HG03066 (cell line): ENCODE data around the gene SUMO2.
"Not testable (repeated sequence)": the region's sequence is repeated elsewhere in the genome, so short reads cannot be mapped to it uniquely, and the experiment has no call there.

ENCODE experiments used
- ATAC-seq: cut with Tn5 transposase; IDR thresholded peaks from one replicate; pipeline ENCODE4 v1.9.1; 2021; ENCODE audit warnings: low read depth; ENCODE audit not compliant: unreplicated experiment

Gene SUMO2

DNA sequence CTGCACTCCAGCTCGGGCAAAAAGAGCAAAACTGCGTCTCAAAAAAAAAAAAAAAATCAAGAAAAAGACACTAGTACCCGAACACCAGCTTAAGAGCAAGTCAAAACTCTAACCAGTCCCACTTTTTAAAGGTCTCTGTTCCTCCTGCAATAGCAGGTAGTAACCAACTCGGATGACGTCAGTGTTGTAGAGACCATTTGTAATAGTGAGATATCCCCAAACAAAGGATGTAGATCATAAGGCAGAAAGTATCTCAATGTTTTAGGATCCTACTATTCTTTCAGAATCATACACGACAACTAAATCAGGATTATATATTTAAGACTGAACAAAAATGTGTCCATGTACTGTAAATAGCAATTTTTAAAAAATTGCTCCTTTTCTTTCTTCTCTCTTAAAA is 30.8 kb downstream of the SUMO2 start:
- no peak for ATAC-seq

DNA sequence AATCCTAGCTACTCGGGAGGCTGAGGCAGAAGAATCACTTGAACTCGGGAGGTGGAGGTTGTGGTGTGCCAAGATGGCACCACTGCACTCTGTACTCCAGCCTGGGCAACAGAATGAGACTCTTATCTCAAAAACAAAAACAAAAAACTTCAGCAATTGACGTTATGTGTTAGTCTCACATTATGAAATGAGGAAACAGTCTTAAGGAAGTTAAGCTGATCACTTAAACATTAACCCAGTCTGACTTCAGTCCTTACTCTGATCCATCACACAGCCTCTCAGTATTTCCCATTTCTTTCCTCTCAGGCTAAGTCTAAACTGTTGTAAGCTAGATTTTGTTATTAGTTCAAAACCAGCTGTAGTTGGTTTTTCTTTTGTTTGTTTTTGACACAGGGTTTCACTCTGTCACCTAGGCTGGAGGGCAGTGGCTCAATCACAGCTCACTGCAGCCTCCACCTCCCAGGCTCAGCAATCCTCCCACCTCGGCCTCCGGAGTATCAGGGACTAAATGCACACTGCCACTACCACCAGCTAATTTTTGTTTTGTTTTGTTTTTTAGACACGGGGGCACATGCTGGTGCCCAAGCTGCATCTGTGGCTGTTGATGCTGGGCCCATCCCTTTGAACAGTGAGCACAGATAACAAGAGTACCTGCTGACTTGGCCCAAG is 34.7 kb downstream of the SUMO2 start:
- ATAC-seq: no peak

GRCh38 chr17:75146592-75146991 is 36.2 kb downstream of the SUMO2 start:
- ATAC-seq: no peak

DNA sequence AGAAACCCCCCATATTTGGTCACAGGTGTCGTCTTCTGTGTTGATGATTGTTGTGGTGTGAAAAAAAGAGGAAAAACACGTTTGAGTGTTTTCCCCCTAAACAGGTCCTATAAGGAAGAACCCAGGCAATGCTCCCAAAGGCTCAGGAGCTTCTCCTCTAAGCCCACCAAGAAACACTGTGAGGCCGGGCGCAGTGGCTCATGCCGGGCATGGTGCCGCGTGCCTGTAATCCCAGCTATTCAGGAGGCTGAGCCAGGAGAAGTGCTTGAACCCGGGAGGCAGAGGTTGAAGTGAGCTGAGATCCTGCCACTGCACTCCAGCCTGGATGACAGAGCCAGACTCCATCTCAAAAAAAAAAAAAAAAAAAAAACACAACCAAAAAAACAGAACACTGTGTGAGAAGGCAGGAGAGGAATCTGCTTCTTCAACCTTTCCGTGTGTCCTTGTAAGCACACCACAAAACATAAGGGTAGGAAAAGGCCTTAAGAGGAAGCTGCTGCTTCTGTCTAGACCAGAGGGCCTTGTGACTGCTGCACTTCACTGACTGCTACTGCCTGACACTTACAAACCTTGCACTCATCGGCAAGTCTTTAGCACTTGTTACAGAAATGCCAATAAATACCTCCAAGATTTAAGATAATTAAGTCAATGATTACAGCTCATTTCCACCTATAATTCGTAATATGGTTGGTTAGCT is 37.8 kb downstream of the SUMO2 start:
- ATAC-seq: no peak

GRCh38 chr17:75142236-75142971 is 40.4 kb downstream of the SUMO2 start:
- no peak for ATAC-seq

- ATAC-seq: no peak
Observed at GRCh38 chr17:75138519-75138918, 44.2 kb downstream of the SUMO2 start.

DNA sequence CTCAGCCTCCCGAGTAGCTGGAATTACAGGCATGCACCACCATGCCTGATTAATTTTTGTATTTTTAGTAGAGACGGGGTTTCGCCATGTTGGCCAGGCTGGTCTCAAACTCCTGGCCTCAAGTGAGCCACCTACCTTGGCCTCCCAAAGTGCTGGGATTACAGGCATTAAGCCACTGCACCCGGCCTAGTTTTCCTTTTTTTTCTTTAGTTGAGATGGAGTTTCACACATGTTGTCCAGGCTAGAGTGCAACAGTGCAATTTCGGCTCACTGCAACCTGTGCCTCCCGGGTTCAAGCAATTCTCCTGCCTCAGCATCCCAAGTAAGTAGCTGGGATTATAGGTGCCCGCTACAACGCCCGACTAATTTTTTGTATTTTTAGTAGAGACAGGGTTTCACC is 45.0 kb downstream of the SUMO2 start:
- ATAC-seq: not testable (repeated sequence)

- no peak for ATAC-seq
Observed at GRCh38 chr17:75135946-75136345, 46.8 kb downstream of the SUMO2 start.

DNA sequence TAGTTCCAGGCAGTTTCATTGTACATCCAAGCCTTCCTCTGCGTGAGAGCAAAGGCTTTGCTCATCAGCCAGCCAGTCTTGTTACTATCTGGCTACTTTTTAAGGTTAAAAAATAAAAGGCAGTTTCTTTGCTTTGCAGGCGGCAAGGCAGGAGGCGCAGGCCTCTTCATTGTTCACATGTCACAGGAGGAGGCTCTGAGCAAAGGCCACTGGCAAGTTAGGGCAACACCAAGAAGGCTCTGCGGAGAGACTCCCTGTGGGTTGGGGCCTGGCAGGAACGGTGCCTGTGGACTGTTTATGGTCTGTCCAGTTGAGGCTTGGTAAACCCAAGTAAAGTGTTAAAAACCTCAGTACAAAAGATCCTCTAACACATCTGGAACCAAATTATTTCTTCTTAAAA is 47.3 kb downstream of the SUMO2 start:
- no peak for ATAC-seq

- ATAC-seq: not testable (repeated sequence)
Observed at GRCh38 chr17:75133607-75134347, 49.0 kb downstream of the SUMO2 start.

GRCh38 chr17:75133001-75133400 is 49.8 kb downstream of the SUMO2 start:
- ATAC-seq: no peak

DNA sequence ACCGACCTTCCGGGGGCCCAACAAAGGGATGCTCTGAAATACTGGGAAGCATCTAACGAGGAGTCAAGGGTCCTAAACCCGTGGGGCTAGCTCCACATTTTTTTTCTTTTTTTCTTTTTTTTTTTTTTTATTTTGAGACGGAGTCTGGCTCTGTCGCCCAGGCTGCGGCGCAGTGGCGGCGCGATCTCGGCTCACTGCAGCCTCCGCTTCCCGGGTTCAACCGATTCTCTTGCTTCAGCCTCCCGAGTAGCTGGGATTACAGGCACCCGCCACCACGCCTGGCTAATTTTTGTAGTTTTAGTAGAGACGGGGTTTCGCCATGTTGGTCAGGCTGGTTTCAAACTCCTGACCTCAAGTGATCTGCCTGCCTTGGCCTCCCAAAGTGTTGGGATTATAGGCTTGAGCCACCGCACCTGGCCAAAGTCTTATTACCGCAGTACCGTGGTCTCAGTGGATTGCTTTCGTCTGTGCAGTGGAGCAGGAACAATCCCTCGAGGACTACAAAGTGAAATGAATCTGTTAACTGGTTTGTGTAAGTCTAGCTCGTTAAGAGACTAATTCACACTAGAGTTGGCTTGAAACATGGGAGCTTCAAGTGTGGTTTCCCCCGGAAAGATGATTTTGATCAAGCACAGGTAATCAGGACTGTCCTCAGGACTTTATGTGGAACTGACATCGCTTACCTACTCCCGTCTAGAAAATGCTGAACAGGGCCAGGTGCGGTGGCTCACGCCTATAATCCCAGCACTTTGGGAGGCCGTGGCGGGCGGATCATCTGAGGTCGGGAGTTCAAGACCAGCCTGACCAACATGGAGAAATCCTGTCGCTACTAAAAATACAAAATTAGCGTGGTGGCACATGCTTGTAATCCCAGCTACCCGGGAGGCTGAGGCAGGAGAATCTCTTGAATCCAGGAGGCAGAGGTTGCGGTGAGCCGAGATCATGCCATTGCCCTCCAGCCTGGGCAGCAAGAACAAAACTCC is 50.5 kb downstream of the SUMO2 start:
- not testable (repeated sequence) for ATAC-seq

DNA sequence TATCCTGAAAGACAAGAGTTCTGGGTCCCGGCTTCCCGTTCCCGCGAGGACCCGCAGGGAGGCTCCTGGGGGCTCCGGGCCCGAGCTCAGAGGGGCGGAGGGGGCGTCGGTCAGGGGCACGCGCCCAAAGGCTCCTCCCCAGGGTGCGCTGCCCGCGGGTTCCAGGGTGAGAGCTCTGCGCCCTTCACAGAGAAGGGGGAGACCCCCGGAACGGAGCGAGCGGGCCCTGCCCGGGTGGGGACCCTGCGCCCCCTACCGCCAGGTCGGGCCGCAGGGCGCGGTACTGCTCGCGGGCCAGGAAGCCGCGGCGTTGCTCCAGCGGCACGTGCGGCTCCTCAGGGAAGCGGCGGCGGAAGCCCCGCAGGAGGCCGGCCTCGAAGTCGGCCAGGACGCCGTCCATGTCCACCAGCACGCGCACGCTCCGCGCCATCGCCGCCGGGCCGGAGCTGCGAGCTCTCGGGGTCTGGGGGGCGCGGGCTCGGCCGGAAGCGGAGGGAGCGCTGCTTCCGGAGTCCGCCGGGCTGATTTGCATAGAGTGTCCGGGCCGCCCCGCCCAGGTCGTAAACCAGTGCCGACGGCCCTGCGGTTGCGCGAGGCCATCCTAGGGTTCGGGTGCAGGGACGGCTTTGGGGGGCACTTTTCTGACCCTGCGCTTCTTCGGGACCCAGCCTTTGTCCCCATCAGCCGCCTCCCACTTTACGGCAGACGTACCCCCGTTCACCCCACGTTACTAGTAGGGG is 51.3 kb downstream of the SUMO2 start, which contains the start of gene NT5C:
TSS of gene NT5C (minus strand) at position 465 of the 740 bp plus-strand sequence. CDS start at position 430, 35 bp downstream.
- peak; percentile 87 for ATAC-seq

DNA sequence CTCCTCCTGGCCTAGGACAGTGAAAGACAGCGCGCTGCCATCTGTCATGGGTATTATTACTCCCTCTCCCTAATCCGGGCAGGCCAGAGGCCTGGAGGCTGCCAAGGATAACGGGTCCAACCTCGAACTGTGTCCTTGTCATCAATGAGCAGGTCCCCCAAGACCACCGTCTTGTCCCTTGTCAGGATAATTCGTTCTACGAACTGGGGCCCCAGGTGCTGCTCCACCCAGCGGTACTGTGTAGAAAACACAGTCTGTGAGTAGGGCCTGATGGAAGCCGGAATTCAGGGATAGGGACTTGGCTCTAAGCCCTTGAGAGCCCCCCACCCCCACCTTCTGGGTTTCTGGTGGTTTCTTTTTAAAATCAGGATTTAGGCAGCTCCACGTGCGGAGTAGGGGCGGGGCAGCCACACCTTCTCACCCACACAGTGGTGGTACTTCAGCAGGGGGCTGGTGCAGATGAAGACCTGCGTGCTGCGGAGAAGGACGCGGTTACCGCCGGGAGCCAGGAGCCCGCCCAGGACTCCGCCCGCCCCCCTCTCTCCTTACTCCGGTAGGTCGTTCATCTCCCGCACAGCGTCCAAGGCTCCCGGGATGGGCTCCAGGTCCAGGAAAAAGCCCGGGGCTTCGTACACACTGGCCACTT is 52.0 kb downstream of the SUMO2 start:
- no peak for ATAC-seq

GRCh38 chr17:75130059-75130631 is 52.6 kb downstream of the SUMO2 start:
- ATAC-seq: no peak

- no peak for ATAC-seq
Observed at GRCh38 chr17:75129576-75129975, 53.2 kb downstream of the SUMO2 start.

DNA sequence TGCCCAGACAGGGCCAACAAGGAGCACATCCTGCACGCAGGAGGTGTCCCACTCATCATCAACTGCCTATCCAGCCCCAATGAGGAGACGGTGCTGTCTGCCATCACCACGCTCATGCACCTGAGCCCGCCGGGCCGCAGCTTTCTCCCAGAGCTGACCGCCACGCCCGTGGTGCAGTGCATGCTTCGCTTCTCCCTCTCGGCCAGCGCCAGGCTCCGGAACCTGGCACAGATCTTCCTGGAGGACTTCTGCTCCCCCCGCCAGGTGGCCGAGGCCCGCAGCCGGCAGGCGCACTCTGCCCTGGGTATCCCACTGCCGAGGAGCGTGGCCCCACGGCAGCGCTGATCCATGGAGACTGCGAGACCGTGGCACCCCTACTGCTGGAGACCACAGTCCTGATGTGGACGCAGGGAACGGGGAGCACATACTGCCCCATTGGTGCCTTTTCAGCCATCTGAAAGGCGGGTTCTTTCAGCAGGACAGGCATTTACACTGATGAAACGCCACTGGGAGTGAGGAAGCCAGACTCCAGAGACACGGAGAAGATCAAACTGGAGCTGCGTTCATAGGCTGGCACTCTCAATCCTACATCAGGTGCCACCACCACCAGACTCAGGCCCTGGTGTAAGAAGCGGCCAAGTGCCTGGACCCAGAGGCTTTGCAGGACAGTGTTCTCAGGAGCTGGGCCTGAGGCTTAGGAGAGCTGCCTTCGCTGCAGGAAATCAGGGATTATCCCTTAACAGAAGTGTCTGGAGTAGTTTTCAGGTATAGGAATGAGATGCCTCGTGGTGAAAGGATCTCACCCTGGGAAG is 53.9 kb downstream of the SUMO2 start:
- ATAC-seq: no peak
